ENCODE results near the gene PLXNA4. TPM values are rescaled to one million over a fixed set of nuclear protein-coding genes. Genes with fewer than 3 reads are reported as not detected.

PLXNA4 gene
- total RNA-seq, 4 donors from 2014 or later = 0.31 to 0.66 (median 0.43) TPM

- in situ Hi-C loops (cut with MboI; ENCODE audit: low sequenced_read_pairs in 4 of 4) (no loop called here), intact Hi-C loops (cut with DNase I; ENCODE audit: low total_unique reads) (no loop called here)
- DNase-seq (no peak), ATAC-seq (no peak)
- Histone ChIP-seq H3K27me3 (no peaks in the 10 kb centered on the region), H3K36me3 (no peaks in the 10 kb centered on the region), H3K4me1 (no peaks in the 10 kb centered on the region), H3K27ac (no peak overlapping the region), H3K4me3 (no peak overlapping the region), H3K9me3 (no peaks in the 10 kb centered on the region)
- TF ChIP-seq CTCF (IDR thresholded peaks at IDR 0.05 in 4 of 5, conservative IDR thresholded peaks at IDR 0.05 in 1 of 5) (no peak), POLR2A (IDR thresholded peaks at IDR 0.05) (no peak)
These were observed 83.3 kb downstream of the PLXNA4 start for GRCh38 chr7:132492823-132493445.

GRCh38 chr7:132491391-132491945 is 84.8 kb downstream of the PLXNA4 start:
- Histone ChIP-seq H3K27me3 (no peaks in the 10 kb centered on the region), H3K4me3 (no peak overlapping the region), H3K27ac (no peak overlapping the region), H3K9me3 (no peaks in the 10 kb centered on the region), H3K4me1 (no peaks in the 10 kb centered on the region), H3K36me3 (no peaks in the 10 kb centered on the region)
- DNase-seq = no peak
- no peak for TF ChIP-seq POLR2A (IDR thresholded peaks at IDR 0.05)
- no peak for TF ChIP-seq CTCF (IDR thresholded peaks at IDR 0.05 in 4 of 5, conservative IDR thresholded peaks at IDR 0.05 in 1 of 5)
- intact Hi-C loops (cut with DNase I; ENCODE audit: low total_unique reads) = no loop called here
- in situ Hi-C loops (cut with MboI; ENCODE audit: low sequenced_read_pairs in 4 of 4) = no loop called here
- no peak for ATAC-seq

- in situ Hi-C loops (cut with MboI; ENCODE audit: low sequenced_read_pairs in 4 of 4) = no loop called here
- Histone ChIP-seq H3K4me3 (no peak overlapping the region), H3K9me3 (no peaks in the 10 kb centered on the region), H3K27ac (no peak overlapping the region), H3K36me3 (no peaks in the 10 kb centered on the region), H3K4me1 (no peaks in the 10 kb centered on the region), H3K27me3 (no peaks in the 10 kb centered on the region)
- TF ChIP-seq CTCF (IDR thresholded peaks at IDR 0.05 in 4 of 5, conservative IDR thresholded peaks at IDR 0.05 in 1 of 5) (no peak), POLR2A (IDR thresholded peaks at IDR 0.05) (no peak)
- intact Hi-C loops (cut with DNase I; ENCODE audit: low total_unique reads) = no loop called here
- ATAC-seq = no peak
- no peak for DNase-seq
These were observed 85.8 kb downstream of the PLXNA4 start for GRCh38 chr7:132490474-132490873.

GRCh38 chr7:132489776-132490237 is 86.5 kb downstream of the PLXNA4 start:
- DNase-seq (no peak), ATAC-seq (no peak)
- intact Hi-C loops (cut with DNase I; ENCODE audit: low total_unique reads) (no loop called here), in situ Hi-C loops (cut with MboI; ENCODE audit: low sequenced_read_pairs in 4 of 4) (no loop called here)
- Histone ChIP-seq H3K4me3 (no peak overlapping the region), H3K27ac (no peak overlapping the region), H3K4me1 (no peaks in the 10 kb centered on the region), H3K9me3 (no peaks in the 10 kb centered on the region), H3K36me3 (no peaks in the 10 kb centered on the region), H3K27me3 (no peaks in the 10 kb centered on the region)
- no peak for TF ChIP-seq CTCF (IDR thresholded peaks at IDR 0.05 in 4 of 5, conservative IDR thresholded peaks at IDR 0.05 in 1 of 5)
- TF ChIP-seq POLR2A (IDR thresholded peaks at IDR 0.05) = no peak
